ENCODE data around the gene C12orf57.

The C12orf57 gene

DNA sequence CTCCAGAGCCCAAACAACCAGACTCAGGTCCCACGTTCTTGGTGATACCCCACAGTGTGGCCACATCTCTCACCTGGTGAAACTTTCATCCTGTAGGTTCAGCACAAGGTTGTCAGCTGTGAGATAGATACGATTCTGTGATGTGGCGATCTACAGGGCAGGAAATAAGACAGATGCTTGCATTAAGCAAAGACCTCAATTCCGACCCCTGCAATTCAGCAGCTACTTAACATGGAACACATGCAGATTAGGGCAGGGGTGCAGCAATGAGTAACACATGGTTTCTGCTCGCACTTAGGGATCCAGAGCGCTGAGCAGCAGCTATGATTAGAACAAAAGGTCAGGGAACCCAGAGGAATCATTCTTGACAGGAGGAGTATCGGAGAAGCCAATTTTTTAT is 22.5 kb downstream of the C12orf57 start:
- DNase-seq = no peak

DNA sequence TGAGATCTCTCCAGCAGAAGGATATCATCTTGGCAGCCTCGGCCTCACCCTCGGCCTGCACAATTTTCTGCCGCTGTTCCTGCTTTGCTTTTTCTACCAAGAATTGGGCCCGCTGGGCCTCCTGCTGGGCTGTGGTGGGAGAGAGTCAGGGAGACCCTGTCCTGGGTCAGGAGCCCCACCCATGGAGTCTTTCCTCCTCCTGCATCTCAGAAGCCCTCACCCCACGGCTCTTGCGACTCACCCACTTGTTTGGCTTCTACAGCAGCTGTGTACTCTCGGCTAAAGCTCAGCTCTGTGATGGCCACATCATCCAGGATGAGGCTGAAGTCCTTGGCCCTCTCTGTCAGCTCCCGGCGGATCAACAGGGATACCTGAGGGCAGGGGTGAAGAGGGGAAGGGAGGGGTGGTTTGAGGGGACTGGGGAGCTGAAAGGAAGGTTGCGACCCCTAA is 23.9 kb downstream of the C12orf57 start:
- DNase-seq = no peak

GRCh38 chr12:6968426-6968825 is 24.6 kb downstream of the C12orf57 start:
- no peak for DNase-seq

DNA sequence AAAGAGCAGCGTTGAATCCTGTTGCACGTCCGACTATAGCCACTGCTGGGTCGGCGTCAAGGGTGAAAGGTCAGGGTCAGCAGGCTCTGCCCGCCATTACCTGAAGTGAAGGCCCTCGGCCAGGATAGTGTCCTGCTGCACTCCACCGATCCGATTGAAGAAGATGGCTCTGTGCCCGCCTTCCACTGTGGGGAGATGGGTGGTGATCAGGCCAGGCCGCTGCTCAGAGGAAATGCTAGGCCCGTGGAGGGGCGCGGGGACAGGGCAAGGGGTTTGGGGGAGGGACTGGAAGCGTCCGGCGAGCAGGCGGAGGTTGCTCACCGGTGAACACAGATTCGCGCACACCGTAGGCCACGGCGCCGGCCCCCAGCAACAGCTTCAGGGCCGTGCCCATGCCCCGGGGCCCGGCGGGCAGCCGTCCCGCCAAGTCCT is 26.3 kb downstream of the C12orf57 start:
- DNase-seq = no peak

DNA sequence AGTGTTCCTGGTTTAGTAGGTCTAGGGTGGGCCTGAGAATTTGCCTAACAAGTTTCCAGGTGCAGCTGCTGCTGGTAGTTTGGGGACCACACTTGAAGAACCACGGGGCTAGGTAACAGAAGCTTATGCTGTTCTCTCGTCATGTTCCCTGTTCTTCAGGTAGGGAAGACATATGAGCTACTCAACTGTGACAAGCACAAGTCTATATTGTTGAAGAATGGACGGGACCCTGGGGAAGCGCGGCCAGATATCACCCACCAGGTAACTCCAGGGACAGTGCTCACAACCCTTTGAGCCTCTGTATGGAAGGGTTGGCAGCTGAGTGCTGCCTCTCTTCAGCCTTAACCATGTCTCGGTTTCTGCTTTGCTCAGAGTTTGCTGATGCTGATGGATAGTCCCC is 30.4 kb downstream of the C12orf57 start:
- no peak for DNase-seq

DNA sequence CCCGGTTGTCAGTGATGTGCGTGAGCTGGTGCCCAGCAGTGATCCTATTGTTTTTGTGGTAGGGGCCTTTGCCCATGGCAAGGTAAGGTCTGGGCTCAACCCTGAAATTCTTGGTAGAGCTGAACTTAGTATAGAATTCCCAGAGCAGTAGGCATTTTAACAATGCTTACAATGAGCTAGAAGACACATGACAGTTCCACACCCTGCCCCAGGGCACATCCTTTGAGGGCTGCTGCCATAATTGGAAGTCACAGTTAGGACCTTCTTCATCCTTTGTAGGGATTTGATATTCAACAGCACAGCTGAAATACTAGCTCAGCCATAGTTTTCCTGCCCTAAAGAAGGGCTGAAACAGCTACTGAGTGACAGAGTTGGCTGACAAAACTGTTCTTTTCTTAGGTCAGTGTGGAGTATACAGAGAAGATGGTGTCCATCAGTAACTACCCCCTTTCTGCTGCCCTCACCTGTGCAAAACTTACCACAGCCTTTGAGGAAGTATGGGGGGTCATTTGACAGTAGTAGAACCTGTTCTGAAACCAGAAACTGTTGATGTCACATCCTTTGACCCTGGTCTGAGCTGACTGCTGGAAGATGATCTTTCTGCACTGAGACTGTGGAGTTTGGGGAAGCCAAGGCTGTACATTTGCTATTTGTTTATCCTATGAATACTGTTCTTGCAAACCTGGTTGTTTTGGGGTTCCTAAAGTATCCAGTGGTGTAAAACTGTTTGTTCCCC is 31.6 kb downstream of the C12orf57 start:
- DNase-seq = no peak

GRCh38 chr12:6977653-6978052 is 33.8 kb downstream of the C12orf57 start:
- DNase-seq = no peak

- DNase-seq = no peak
Observed at GRCh38 chr12:6978188-6978587, 34.4 kb downstream of the C12orf57 start.

GRCh38 chr12:6978611-6979011 is 34.8 kb downstream of the C12orf57 start:
- no peak for DNase-seq

- DNase-seq = no peak
Observed at GRCh38 chr12:6979021-6979420, 35.2 kb downstream of the C12orf57 start.

DNA sequence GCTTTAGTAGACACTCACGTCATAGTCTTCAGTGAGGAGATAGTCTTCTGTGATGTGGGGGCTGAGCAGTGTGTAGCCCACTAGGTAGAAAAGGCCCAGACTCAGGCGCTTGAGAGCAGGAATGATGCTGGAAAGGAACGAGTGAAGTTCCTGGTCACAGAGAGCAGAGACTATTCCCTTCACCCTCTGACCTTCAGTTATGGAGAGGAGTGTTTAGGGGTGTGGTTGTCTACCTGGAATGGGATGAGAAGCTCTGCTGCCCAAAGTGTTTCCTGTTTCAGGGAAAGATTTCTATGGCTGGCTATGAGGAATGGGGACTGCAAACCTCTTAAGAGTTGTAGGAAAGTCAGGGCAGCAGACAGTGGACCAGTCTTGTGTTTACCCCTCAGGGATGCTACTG is 35.6 kb downstream of the C12orf57 start:
- no peak for DNase-seq

GRCh38 chr12:6980075-6980474 is 36.3 kb downstream of the C12orf57 start:
- no peak for DNase-seq

GRCh38 chr12:6980740-6981139 is 36.9 kb downstream of the C12orf57 start:
- no peak for DNase-seq

GRCh38 chr12:6981152-6982052 is 37.6 kb downstream of the C12orf57 start:
- no peak for DNase-seq

DNA sequence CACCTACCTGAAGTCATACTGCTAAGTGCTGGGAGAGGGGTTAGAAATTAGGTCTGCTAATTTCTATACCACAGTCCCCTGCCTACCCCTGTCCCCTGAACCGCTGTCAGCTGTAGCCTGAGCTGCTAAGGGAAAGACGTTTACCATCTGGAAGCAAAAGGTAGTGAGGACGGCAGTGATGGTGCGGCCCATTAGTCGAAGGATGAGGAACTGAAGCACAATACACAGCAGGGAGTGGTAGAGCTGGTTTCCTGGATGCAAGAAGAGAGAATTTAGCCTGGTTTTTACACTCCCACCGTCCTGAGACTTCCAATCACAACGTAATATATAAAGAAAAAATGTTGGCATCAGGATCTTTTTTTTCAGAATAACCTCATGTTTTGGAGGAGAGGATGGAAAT is 38.7 kb downstream of the C12orf57 start:
- DNase-seq = no peak

DNA sequence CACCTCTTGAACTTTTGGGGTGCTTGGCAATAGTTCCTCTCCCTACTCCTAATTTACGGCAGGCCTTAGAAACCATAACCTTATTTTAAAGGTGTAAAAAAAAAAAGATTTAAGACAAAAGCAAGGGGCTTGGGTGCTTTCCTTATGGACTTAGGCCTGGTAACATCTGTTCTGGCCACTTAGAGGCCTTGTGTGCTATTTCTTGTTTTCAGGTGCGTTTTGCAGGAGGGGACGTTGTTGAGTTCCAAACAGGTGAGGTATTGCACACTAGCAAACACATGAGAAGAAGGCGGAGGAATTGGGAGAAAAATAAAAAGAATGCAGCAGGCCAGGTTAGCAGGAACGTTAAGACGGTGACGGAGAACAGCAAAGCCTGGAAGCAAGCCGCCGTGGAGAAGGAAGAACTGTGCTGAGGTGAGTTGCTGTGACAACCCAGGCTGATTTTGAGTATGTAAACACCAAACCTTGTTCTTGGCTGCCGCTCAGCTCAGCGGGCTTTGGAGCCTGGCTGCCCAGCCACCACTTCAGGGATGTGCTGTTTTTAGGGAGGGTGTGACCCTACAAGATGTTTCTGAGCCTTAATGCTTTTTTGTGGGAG is 44.2 kb downstream of the C12orf57 start:
- DNase-seq = no peak

Measured in CD4-positive, alpha-beta T cell treated with Interleukin-4 for 4 hours (primary cell).